GM18507 (cell line): ENCODE measurements around the gene TPD52L2.
"Not testable (repeated sequence)": the region's sequence is repeated elsewhere in the genome, so short reads cannot be mapped to it uniquely, and the experiment has no call there.

Source experiments
- DNase-seq: peaks from one replicate; pipeline ENCODE4 v3.0.0; 2011; ENCODE audit warnings: low read depth; ENCODE audit not compliant: insufficient read length; ENCODE audit errors: extremely low spot score
- FAIRE-seq: peaks from 2 replicates; lab custom pipeline; 2011; peaks lifted over from hg19 to GRCh38; lab: Jason Lieb, UNC

Gene TPD52L2

GRCh38 chr20:63854069-63854765 lies 10.9 kb upstream of the TPD52L2 start:
- FAIRE-seq (peak; percentile 62), DNase-seq (no peak)

- DNase-seq: no peak
- no peak for FAIRE-seq
These were observed 10.2 kb upstream of the TPD52L2 start for GRCh38 chr20:63854766-63855362.

- FAIRE-seq (no peak), DNase-seq (no peak)
These were observed 9.5 kb upstream of the TPD52L2 start for GRCh38 chr20:63855363-63856097.

GRCh38 chr20:63856098-63856511 lies 9.0 kb upstream of the TPD52L2 start:
- no peak for DNase-seq
- no peak for FAIRE-seq

- DNase-seq (no peak), FAIRE-seq (no peak)
These were observed 7.2 kb upstream of the TPD52L2 start for GRCh38 chr20:63857764-63858392.

- FAIRE-seq (no peak), DNase-seq (no peak)
These were observed 6.5 kb upstream of the TPD52L2 start for GRCh38 chr20:63858393-63859165.

- no peak for DNase-seq
- no peak for FAIRE-seq
These were observed 5.8 kb upstream of the TPD52L2 start for GRCh38 chr20:63859166-63859699.

GRCh38 chr20:63860325-63861051 lies 4.6 kb upstream of the TPD52L2 start:
- no peak for DNase-seq
- no peak for FAIRE-seq

- DNase-seq (no peak), FAIRE-seq (no peak)
These were observed 3.6 kb upstream of the TPD52L2 start, which contains the start of gene ABHD16B for GRCh38 chr20:63861365-63861934. Gene ABHD16B, plus strand, starts transcription at chr20:63861498. Its CDS starts 43 bp downstream, at chr20:63861541.

- no peak for FAIRE-seq
- DNase-seq: no peak
These were observed 2.8 kb upstream of the TPD52L2 start for GRCh38 chr20:63861981-63862901.

GRCh38 chr20:63863021-63863797 lies 1.9 kb upstream of the TPD52L2 start:
- no peak for FAIRE-seq
- DNase-seq: no peak

- DNase-seq: peak; percentile 84
- FAIRE-seq: peak; percentile 91
These were observed 1.1 kb upstream of the TPD52L2 start for GRCh38 chr20:63863798-63864544.

GRCh38 chr20:63864545-63864977 lies 509 bp upstream of the TPD52L2 start:
- no peak for FAIRE-seq
- DNase-seq: no peak

- not testable (repeated sequence) for DNase-seq, FAIRE-seq
These were observed 2.0 kb downstream of the TPD52L2 start for GRCh38 chr20:63867042-63867441.

- DNase-seq: no peak
- FAIRE-seq: no peak
These were observed 3.2 kb downstream of the TPD52L2 start for GRCh38 chr20:63868264-63868663.

- FAIRE-seq: no peak
- DNase-seq: no peak
These were observed 8.5 kb downstream of the TPD52L2 start for GRCh38 chr20:63873477-63873971.
